HepG2 (cell line): ENCODE data around the gene BRD1. TPM values are rescaled to one million over a fixed set of nuclear protein-coding genes. Genes with fewer than 3 reads are reported as not detected.

ENCODE experiments used
- ATAC-seq: fragments of 200-7000 bp; cut with Tn5 transposase; 3 replicates; pipeline ENCODE4 v1.9.1; 2020; ENCODE audit warnings: mild to moderate bottlenecking, moderate library complexity
- BruUV-seq: library from RNA; stranded (reverse); fragments of 400-500 nt; replicated peaks from 2 replicates; lab custom pipeline; 2021; lab: Mats Ljungman, UMichigan
- CTCF ChIA-PET: fragments of 300-600 bp; formaldehyde crosslinking; extraction: SDS; loops from one replicate; lab custom pipeline; 2021; ENCODE audit warnings: low total read pairs, inconsistent platforms, low intra/inter-chr PET ratio; lab: Yijun Ruan, JAX
- POLR2A ChIA-PET: fragments of 350-600 bp; sonication (Branson Sonifier 250); formaldehyde crosslinking; loops from one replicate; lab custom pipeline; 2020; ENCODE audit warnings: antibody characterized with exemption, inconsistent platforms; lab: Yijun Ruan, JAX
- DNase-seq: peaks from one replicate; pipeline ENCODE4 v3.0.0-alpha.2; 2015; ENCODE audit warnings: low spot score
- FAIRE-seq: peaks from 3 replicates; lab custom pipeline; 2011; peaks lifted over from hg19 to GRCh38; lab: Jason Lieb, UNC
- H2AFZ ChIP-seq: one replicate; pipeline ENCODE4 v1.6.1; 2011; ENCODE audit warnings: low read length, inconsistent platforms
- H3K27ac ChIP-seq: fragments of 300-600 bp; 3 replicates; pipeline ENCODE4 v1.8.0; 2011; ENCODE audit warnings: mixed run types, mild to moderate bottlenecking, mixed read lengths, low read length, inconsistent platforms; ENCODE audit not compliant: insufficient read depth; ENCODE audit errors: extremely low read length
- H3K27me3 ChIP-seq, 2 experiments: fragments of 200-600 bp in 1 of 2; 2 replicates in 1 of 2; 3 replicates in 1 of 2; pipeline versions ENCODE4 v1.6.0 to v1.8.0; 2011; ENCODE audit warnings: low read length in 2 of 2, mild to moderate bottlenecking in 2 of 2, moderate library complexity in 2 of 2, inconsistent platforms in 1 of 2; ENCODE audit not compliant: insufficient read depth in 2 of 2, control insufficient read depth in 1 of 2
- H3K36me3 ChIP-seq, 2 experiments: fragments of 200-600 bp in 1 of 2; replicated peaks in 1 of 2; 2 replicates in 1 of 2; 3 replicates in 1 of 2; pipeline versions ENCODE4 v1.5.1 to v1.8.0; 2011; ENCODE audit warnings: low read length in 2 of 2, inconsistent platforms in 1 of 2; ENCODE audit not compliant: insufficient read depth in 2 of 2, control insufficient read depth in 1 of 2
- H3K4me1 ChIP-seq: 2 replicates; pipeline ENCODE4 v1.5.1; 2012; ENCODE audit warnings: low read length, inconsistent platforms; ENCODE audit not compliant: insufficient read depth
- H3K4me2 ChIP-seq: 2 replicates; pipeline ENCODE4 v1.6.0; 2011; ENCODE audit warnings: low read depth, low read length, inconsistent platforms
- H3K4me3 ChIP-seq, 3 experiments: fragments of 200-600 bp in 1 of 3; sonication (generic), shearing (Covaris generic) in 1 of 3; replicated peaks in 1 of 3; 2 replicates each; pipeline ENCODE4 v1.5.1; 2011 to 2016; ENCODE audit warnings: low read length in 3 of 3, inconsistent platforms in 2 of 3, low read depth in 2 of 3, mild to moderate bottlenecking in 2 of 3, control low read depth in 1 of 3, mixed read lengths in 1 of 3; ENCODE audit not compliant: insufficient read depth in 1 of 3
- H3K79me2 ChIP-seq: one replicate; pipeline ENCODE4 v1.6.1; 2011; ENCODE audit warnings: low read length, inconsistent platforms; ENCODE audit not compliant: insufficient read depth
- H3K9ac ChIP-seq: 2 replicates; pipeline ENCODE4 v1.6.0; 2011; ENCODE audit warnings: mild to moderate bottlenecking, low read depth, low read length, inconsistent platforms; ENCODE audit not compliant: insufficient read depth
- H3K9me3 ChIP-seq: 2 replicates; pipeline ENCODE4 v1.5.1; 2012; ENCODE audit warnings: mild to moderate bottlenecking, low read length
- H4K20me1 ChIP-seq: 2 replicates; pipeline ENCODE4 v1.6.0; 2011; ENCODE audit warnings: inconsistent platforms, mild to moderate bottlenecking, low read length, moderate library complexity; ENCODE audit not compliant: insufficient read depth
- ELF1 ChIP-seq: sonication (generic); formaldehyde crosslinking; IDR thresholded peaks from 2 replicates; pipeline ENCODE4 v1.4.0; 2020; ENCODE audit warnings: missing genetic modification reagents
- ELF3 ChIP-seq: IDR thresholded peaks from 2 replicates; pipeline ENCODE4 v1.6.1; 2016; ENCODE audit warnings: missing genetic modification reagents, missing compliant biosample characterization
- FOXJ3 ChIP-seq: sonication (generic); formaldehyde crosslinking; IDR thresholded peaks from 2 replicates; pipeline ENCODE4 v1.4.0; 2020; ENCODE audit warnings: missing genetic modification reagents, mild to moderate bottlenecking, borderline replicate concordance
- IRF2 ChIP-seq: IDR thresholded peaks from 2 replicates; pipeline ENCODE4 v1.6.1; 2018; ENCODE audit warnings: missing genetic modification reagents, missing compliant biosample characterization
- MED13 ChIP-seq: sonication (generic); formaldehyde crosslinking; IDR thresholded peaks from 2 replicates; pipeline ENCODE4 v1.5.0; 2020; ENCODE audit warnings: missing genetic modification reagents
- MTA1 ChIP-seq: sonication (generic); formaldehyde crosslinking; IDR thresholded peaks from 2 replicates; pipeline ENCODE4 v1.4.0; 2020; ENCODE audit warnings: missing genetic modification reagents, mild to moderate bottlenecking, borderline replicate concordance
- SALL1 ChIP-seq: sonication (generic); formaldehyde crosslinking; IDR thresholded peaks from 2 replicates; pipeline ENCODE4 v1.8.0; 2022; ENCODE audit warnings: mild to moderate bottlenecking, missing genetic modification reagents
- SALL2 ChIP-seq: sonication (generic); formaldehyde crosslinking; IDR thresholded peaks from 2 replicates; pipeline ENCODE4 v1.8.1; 2023; ENCODE audit warnings: mild to moderate bottlenecking, missing genetic modification reagents, inconsistent platforms
- SAP130 ChIP-seq: IDR thresholded peaks from 2 replicates; pipeline ENCODE4 v1.6.1; 2016; ENCODE audit warnings: low read depth
- SRF ChIP-seq: IDR thresholded peaks from 2 replicates; pipeline ENCODE4 v1.6.1; 2011; ENCODE audit warnings: mild to moderate bottlenecking, low read depth, low read length, moderate library complexity
- TCF12 ChIP-seq, 2 experiments: fragments of 450-650 bp in 1 of 2; sonication (generic) in 1 of 2; formaldehyde crosslinking in 1 of 2; IDR thresholded peaks; 2 replicates each; pipeline versions ENCODE4 v1.6.1 to v1.8.0; 2017 to 2022; ENCODE audit warnings: antibody characterized with exemption in 1 of 2, mild to moderate bottlenecking in 1 of 2, missing genetic modification reagents in 1 of 2, moderate library complexity in 1 of 2
- ZFP62 ChIP-seq: sonication (generic); formaldehyde crosslinking; IDR thresholded peaks from 2 replicates; pipeline ENCODE4 v1.4.0; 2020; ENCODE audit warnings: missing genetic modification reagents
- ZNF263 ChIP-seq: sonication (generic); formaldehyde crosslinking; IDR thresholded peaks from 2 replicates; pipeline ENCODE4 v1.4.0; 2020; ENCODE audit warnings: missing genetic modification reagents
- ZNF629 ChIP-seq: sonication (generic); formaldehyde crosslinking; conservative IDR thresholded peaks from 2 replicates; pipeline ENCODE4 v1.5.0; 2020; ENCODE audit warnings: missing genetic modification reagents
- WGBS: methylation state at CpG from one replicate; pipeline ENCODE4 v1.1.6; 2017; ENCODE audit warnings: low lambda C conversion rate; 5-methylcytosine and 5-hydroxymethylcytosine counted together
- in situ Hi-C: cut with HindIII; loops from 2 replicates; pipeline ENCODE4 v1.10.0; 2017; ENCODE audit warnings: low pct_unique_long_range_greater_than_20kb; ENCODE audit not compliant: extremely low pct_ligation_motif_present
- intact Hi-C: fragments of 100-400 bp; cut with micrococcal nuclease; formaldehyde crosslinking; loops from one replicate; pipeline ENCODE4 v1.10.0; 2022; ENCODE audit not compliant: unreplicated experiment
- polyA plus RNA-seq, 8 experiments: library from polyadenylated mRNA; depleted of rRNA in 3 of 8; stranded (reverse) in 7 of 8; unstranded in 1 of 8; fragments of >200 nt; fragmentation: Illumina TruSeq in 4 of 8; extraction: Trizol in 4 of 8; gene quantifications; 2 replicates each; pipeline versions ENCODE4 v1.2.1 to v1.2.3, GENCODE V29; 2011 to 2016; ENCODE audit warnings: low read depth in 4 of 8, missing spikeins in 1 of 8, mixed read lengths in 1 of 8; ENCODE audit not compliant: insufficient read depth in 1 of 8
- total RNA-seq, 5 experiments: library from RNA; depleted of rRNA; stranded (reverse); fragments of >200 nt; fragmentation: Illumina TruSeq; extraction: Trizol; gene quantifications; 2 replicates each; pipeline ENCODE4 v1.2.3, GENCODE V29; 2016; ENCODE audit warnings: low read depth in 1 of 5
- TF ChIP-seq, protein P1 (sequence below): sonication (generic); formaldehyde crosslinking; conservative IDR thresholded peaks from 2 replicates; pipeline ENCODE4 v1.8.1; 2023; ENCODE audit warnings: missing genetic modification reagents
- TF ChIP-seq, protein P2 (sequence below): sonication (generic); formaldehyde crosslinking; IDR thresholded peaks from 2 replicates; pipeline ENCODE4 v1.8.1; 2023; ENCODE audit warnings: missing genetic modification reagents, inconsistent platforms, borderline replicate concordance
- TF ChIP-seq, protein P3 (sequence below), 2 experiments: fragments of 450-650 bp in 1 of 2; sonication (generic) in 1 of 2; formaldehyde crosslinking; IDR thresholded peaks; 2 replicates each; pipeline versions ENCODE4 v1.5.0 to v1.8.0; 2020 to 2022; ENCODE audit warnings: mild to moderate bottlenecking in 1 of 2, missing genetic modification reagents in 1 of 2
- TF ChIP-seq, protein P4 (sequence below): sonication (generic); formaldehyde crosslinking; IDR thresholded peaks from 2 replicates; pipeline ENCODE4 v1.5.1; 2020; ENCODE audit warnings: missing genetic modification reagents, mild to moderate bottlenecking, borderline replicate concordance
- TF ChIP-seq, protein P5 (sequence below): sonication (generic); formaldehyde crosslinking; IDR thresholded peaks from 2 replicates; pipeline ENCODE4 v1.8.0; 2022; ENCODE audit warnings: missing genetic modification reagents, mild to moderate bottlenecking, borderline replicate concordance

Gene BRD1
- total and polyA plus RNA-seq, 2 of the 13 experiments (the other 11 are each of a cell fraction or from before 2014, with no cell fraction given), result 5.1 to 12.0 TPM

DNA sequence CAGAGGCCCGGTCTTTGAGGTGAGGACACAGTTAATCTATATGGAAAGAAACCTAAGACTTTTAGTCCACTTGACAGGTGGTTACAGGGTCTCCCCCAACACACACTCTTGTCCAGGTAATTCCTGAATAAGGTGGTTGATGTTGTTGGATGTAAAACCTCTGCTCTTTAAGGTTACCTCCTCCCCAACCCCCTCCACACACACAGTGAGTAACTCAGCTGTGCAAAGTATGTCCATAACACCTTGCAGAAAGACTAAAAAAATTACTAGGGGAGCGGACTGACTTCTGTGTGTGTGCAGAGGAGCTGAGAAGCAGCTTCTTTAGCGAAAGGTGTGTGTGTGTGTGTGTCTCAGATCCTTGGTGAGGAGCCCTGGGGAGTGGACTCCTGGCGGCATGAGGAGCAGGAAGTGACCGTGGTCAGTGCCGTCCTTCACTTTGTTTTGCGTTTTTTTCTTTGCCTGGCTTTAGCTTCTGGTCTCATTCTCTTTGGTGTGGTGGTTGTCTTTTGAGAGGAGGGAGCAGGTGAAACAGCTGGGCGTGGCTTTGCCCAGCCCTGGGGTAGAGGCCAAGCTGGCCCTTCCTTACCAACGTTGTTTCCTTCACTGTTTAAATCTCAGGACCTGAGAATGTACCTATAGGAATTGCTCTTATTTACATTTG is 27.7 kb upstream of the BRD1 start:
- Histone ChIP-seq H4K20me1 (peaks cover 32% of the 10 kb centered on the region), H3K36me3 (peaks cover 0 to 5% of the 10 kb centered on the region in 2 experiments; a peak in 1 of 5 replicates), H3K27ac (peak overlapping the region; percentile 58), H3K4me2 (peak overlapping the region; percentile 94), H3K9ac (peak overlapping the region; percentile 82), H3K4me3 (peak overlapping the region; percentile 77 to 84 (median 82)), H3K4me1 (peaks cover 55% of the 10 kb centered on the region), H3K9me3 (no peaks in the 10 kb centered on the region), H3K27me3 (peaks cover 4 to 9% of the 10 kb centered on the region in 2 experiments), H3K79me2 (peaks cover 58% of the 10 kb centered on the region), H2AFZ (no peak overlapping the region)
- no TSS peak for BruUV-seq
- intact Hi-C loops (no loop called here), in situ Hi-C loops (no loop called here)
- ChIA-PET CTCF (no interaction called here), POLR2A (interaction anchor here (0.7 to 1.5 kb wide), 3 partner anchors 48 to 87 kb away, joined by 3 to 5 read pairs (median 3); partner anchors contain the start of gene ALG12)
- WGBS, result 19% methylated on average over 8 of the region's 9 CpGs
- FAIRE-seq (peak; percentile 30), DNase-seq (no peak), ATAC-seq (no peak)
- TF ChIP-seq MED13 (CRISPR knock-in tag) (no peak), ZNF629 (CRISPR knock-in tag) (no peak), SRF (no peak), SALL2 (CRISPR knock-in tag) (no peak), SAP130 (peak; percentile 54), ELF1 (CRISPR knock-in tag) (peak; percentile 24; the same call in 1 of the 2 replicates), IRF2 (CRISPR knock-in tag) (0 out of 2 replicates have a peak, but pooled peaks have one; percentile 9), ZNF263 (CRISPR knock-in tag) (no peak), ZFP62 (CRISPR knock-in tag) (no peak), SALL1 (0 out of 2 replicates have a peak, but pooled peaks have one; percentile 23), TCF12 (IDR thresholded peaks at IDR 0.05) (no peak), TCF12 (CRISPR knock-in tag; IDR thresholded peaks at IDR 0.05) (no peak), FOXJ3 (CRISPR knock-in tag) (no peak), MTA1 (no peak), ELF3 (peak; percentile 53; the same call in 1 of the 2 replicates)
- TF ChIP-seq, protein P1, sequence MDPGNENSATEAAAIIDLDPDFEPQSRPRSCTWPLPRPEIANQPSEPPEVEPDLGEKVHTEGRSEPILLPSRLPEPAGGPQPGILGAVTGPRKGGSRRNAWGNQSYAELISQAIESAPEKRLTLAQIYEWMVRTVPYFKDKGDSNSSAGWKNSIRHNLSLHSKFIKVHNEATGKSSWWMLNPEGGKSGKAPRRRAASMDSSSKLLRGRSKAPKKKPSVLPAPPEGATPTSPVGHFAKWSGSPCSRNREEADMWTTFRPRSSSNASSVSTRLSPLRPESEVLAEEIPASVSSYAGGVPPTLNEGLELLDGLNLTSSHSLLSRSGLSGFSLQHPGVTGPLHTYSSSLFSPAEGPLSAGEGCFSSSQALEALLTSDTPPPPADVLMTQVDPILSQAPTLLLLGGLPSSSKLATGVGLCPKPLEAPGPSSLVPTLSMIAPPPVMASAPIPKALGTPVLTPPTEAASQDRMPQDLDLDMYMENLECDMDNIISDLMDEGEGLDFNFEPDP (CRISPR knock-in tag), result no peak
- TF ChIP-seq, protein P2, sequence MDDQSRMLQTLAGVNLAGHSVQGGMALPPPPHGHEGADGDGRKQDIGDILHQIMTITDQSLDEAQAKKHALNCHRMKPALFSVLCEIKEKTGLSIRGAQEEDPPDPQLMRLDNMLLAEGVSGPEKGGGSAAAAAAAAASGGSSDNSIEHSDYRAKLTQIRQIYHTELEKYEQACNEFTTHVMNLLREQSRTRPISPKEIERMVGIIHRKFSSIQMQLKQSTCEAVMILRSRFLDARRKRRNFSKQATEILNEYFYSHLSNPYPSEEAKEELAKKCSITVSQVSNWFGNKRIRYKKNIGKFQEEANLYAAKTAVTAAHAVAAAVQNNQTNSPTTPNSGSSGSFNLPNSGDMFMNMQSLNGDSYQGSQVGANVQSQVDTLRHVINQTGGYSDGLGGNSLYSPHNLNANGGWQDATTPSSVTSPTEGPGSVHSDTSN (CRISPR knock-in tag), result no peak
- TF ChIP-seq, protein P3, sequence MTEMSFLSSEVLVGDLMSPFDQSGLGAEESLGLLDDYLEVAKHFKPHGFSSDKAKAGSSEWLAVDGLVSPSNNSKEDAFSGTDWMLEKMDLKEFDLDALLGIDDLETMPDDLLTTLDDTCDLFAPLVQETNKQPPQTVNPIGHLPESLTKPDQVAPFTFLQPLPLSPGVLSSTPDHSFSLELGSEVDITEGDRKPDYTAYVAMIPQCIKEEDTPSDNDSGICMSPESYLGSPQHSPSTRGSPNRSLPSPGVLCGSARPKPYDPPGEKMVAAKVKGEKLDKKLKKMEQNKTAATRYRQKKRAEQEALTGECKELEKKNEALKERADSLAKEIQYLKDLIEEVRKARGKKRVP (CRISPR knock-in tag; IDR thresholded peaks at IDR 0.05), result no peak
- TF ChIP-seq, protein P4, sequence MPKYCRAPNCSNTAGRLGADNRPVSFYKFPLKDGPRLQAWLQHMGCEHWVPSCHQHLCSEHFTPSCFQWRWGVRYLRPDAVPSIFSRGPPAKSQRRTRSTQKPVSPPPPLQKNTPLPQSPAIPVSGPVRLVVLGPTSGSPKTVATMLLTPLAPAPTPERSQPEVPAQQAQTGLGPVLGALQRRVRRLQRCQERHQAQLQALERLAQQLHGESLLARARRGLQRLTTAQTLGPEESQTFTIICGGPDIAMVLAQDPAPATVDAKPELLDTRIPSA (CRISPR knock-in tag), result no peak
- TF ChIP-seq, protein P5, sequence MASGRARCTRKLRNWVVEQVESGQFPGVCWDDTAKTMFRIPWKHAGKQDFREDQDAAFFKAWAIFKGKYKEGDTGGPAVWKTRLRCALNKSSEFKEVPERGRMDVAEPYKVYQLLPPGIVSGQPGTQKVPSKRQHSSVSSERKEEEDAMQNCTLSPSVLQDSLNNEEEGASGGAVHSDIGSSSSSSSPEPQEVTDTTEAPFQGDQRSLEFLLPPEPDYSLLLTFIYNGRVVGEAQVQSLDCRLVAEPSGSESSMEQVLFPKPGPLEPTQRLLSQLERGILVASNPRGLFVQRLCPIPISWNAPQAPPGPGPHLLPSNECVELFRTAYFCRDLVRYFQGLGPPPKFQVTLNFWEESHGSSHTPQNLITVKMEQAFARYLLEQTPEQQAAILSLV, result 0 out of 2 replicates have a peak, but pooled peaks have one; percentile 42
